GM21619 (cell line): ENCODE results near the gene MED19.
"Not testable (repeated sequence)": the region's sequence is repeated elsewhere in the genome, so short reads cannot be mapped to it uniquely, and the experiment has no call there.

Experiments used
- ATAC-seq: cut with Tn5 transposase; IDR thresholded peaks from one replicate; pipeline ENCODE4 v1.9.1; 2021; ENCODE audit not compliant: unreplicated experiment

Gene MED19

DNA sequence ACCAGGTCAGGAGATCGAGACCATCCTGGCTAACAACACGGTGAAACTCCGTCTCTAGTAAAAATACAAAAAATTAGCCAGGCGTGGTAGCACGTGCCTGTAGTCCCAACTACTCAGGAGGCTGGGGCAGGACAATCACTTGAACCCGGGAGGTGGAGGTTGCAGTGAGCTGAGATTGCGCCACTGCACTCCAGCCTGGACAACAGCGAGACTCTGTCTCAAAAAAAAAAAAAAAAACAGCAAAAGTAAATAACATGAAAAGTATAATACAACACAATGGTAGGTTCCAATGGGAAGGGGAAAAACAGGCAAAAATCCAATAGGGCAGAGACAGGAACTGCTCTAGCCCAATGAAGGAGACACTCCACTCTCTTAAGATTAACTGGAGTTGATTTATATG is 6.6 kb downstream of the MED19 start:
- not testable (repeated sequence) for ATAC-seq

- ATAC-seq, result no peak
These were observed 7.1 kb downstream of the MED19 start for GRCh38 chr11:57704932-57705331.

- ATAC-seq, result no peak
These were observed 8.7 kb downstream of the MED19 start for GRCh38 chr11:57703341-57703740.

- ATAC-seq, result no peak
These were observed 11.6 kb downstream of the MED19 start for GRCh38 chr11:57700425-57700824.

DNA sequence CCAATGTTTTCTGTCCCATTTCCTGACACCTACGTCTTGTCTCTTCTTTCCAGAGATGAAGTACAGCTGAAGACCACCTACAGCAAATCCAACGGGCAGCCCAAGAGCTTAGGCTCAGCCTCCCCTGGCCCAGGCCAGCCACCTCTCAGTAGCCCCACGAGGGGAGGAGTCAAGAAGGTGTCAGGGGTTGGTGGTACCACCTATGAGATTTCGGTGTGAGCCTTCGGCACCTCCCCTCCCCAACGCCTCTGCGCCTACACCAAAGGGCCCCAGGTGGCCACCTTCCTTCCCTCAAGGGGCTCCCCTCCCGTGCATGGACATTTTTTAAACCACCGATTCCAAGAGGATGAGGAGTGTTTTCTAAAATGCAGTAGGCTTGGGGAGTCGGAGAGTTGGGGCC is 12.2 kb downstream of the MED19 start:
- ATAC-seq, result no peak

DNA sequence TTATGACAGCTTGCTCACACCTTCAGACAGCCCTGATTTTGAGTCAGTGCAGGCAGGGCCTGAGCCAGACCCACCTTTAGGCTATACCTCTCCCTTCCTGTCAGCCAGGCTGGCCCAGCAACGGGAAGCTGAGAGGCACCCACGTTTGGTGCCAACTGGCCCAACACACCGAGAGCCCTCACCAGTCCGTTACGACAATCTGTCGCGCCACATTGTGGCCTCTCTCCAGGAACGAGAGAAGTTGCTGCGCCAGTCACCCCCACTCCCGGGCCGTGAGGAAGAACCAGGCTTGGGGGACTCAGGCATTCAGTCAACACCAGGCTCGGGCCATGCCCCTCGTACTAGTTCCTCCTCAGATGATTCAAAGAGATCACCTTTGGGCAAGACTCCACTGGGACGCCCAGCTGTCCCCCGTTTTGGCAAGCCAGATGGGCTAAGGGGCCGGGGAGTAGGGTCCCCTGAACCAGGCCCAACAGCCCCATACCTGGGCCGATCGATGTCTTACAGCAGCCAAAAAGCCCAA is 13.1 kb downstream of the MED19 start:
- ATAC-seq, result no peak

GRCh38 chr11:57690474-57690873 is 21.5 kb downstream of the MED19 start:
- ATAC-seq, result not testable (repeated sequence)

- no peak for ATAC-seq
These were observed 30.8 kb downstream of the MED19 start for GRCh38 chr11:57681168-57681567.

GRCh38 chr11:57680552-57680874 is 31.5 kb downstream of the MED19 start:
- peak; percentile 41 for ATAC-seq

DNA sequence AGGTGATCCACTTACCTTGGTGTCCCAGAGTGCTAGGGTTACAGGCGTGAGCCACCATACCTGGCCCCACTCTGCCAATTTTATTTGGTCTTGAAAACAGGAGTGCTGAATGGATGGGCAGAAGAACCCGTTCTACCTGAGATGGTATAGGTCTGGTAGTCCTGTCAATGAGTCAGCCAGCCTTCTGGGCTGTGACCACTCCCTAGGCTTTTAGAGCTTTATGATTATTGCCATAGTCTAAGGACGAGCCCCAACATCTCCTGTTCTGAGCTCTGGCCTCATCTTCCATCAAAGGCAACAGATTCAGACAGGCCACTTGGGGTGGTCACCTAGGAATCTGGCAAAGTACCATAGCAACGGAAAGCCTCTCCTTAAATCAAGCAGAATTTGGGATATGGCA is 32.6 kb downstream of the MED19 start:
- no peak for ATAC-seq

DNA sequence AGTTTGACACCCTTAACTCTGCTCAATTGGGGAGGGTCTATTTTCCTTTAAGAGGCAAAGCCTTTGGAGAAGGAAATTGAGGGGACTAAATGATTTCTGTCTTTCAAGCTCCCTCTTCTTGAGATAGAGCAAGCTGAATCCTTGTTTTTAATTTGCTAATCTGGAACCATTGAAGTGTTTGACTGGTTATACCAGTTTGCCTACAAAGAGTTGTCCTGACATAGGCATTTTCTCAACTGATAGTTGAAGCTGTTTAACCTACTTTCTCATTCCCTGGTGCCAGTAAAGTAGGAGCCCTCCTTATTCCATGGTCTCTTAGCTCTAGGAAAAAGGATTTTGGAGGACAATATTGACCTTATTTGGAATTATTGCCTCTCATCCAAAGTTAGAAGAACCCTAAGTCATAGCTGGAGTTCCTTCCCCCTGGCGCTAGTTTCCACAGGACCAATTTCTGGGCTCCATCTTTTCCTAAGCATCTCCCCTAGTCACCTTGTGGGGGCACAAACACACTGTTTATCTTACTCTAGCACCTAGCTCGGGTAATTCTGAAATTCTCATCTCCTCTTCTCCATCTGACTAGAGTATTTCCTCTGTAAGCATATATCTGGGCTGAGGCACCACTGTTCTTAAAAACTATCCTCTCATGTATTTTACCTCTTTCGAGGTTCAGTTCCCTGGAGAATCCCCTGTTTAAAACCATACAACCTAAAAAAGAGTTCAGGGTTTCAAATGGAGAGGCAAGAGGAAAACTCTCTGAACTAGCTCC is 36.7 kb downstream of the MED19 start:
- ATAC-seq, result no peak

GRCh38 chr11:57674251-57674650 is 37.8 kb downstream of the MED19 start:
- ATAC-seq, result no peak

GRCh38 chr11:57668434-57668782 is 43.6 kb downstream of the MED19 start:
- peak; percentile 8 for ATAC-seq

DNA sequence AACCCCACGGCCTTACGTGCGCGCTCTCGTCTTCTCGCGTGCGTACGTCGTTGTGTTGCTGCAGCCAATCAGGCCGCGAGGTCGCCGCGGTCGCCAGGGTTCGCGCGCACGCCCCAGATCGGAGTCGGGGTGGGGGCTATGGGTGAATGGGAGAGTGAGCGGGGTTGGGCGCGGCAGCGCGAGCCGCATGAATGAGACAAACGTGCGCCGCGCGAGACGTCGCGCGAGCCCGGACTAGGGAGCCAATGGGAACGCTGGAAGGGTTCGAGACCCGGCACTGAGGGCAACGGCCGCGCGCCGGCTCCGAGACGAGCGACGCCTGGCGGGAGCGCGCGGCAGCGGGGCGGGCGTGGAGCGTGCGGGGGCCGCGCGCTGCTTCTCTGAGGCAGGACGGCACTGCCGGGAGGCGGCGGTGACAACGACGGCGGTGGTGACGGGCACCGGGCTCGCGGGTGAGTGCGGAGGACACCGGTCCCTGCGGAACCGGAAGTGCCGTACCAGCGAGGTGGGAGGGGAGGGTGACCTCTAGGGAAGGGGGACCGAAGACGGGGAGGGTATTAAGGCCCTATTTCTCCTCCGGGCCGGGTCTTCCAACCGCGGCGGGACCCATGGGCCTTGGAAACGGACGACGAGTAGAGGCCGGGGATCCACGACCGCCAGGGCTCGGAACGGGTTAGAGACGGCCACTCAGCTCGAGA is 44.1 kb downstream of the MED19 start, which contains the start of gene ZDHHC5:
Gene ZDHHC5 (plus strand): TSS at position 379 of the 698 bp plus-strand sequence. CDS start 4,977 bp downstream, outside the sequence.
- peak; percentile 77 for ATAC-seq

GRCh38 chr11:57667117-57667735 is 44.8 kb downstream of the MED19 start:
- ATAC-seq, result peak; percentile 66

DNA sequence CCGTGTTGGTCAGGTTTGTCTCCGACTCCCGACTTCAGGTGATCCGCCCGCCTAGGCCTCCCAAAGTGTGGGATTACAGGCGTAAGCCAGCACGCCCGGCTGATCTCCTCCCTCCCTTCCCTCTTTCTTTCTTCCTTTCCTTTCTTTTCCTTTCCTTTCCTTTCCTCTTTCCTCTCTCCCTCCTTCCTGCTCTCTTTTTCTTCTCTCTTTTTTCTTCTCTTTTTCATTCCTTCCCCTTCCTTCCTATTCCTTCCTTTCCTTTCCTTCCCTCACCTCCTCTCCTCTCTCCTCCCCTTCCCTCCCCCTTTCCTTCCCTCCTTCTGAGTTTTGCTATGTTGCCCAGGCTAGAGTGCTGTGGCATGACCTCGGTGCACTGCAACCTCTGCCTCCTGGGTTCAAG is 48.0 kb downstream of the MED19 start:
- no peak for ATAC-seq

DNA sequence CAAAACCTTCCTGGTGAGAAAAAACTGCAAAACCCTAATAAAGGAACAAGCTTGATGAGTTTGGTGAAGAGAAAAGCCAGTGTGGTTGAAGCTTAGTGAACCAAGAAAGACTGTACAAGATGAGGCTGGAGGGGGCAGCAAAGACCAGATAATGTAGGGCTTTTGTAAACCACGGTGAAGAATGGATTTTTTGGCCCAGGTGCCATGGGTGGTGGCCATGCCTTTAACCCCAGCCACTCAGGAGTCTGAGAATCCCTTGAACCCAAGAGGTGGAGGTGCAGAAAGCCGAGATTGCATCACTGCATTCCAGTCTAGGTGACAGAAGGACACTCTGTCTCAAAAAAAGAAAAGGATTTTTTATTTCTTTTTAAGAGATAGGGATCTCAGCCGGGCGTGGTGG is 49.1 kb downstream of the MED19 start:
- ATAC-seq, result no peak

- ATAC-seq, result no peak
These were observed 52.3 kb downstream of the MED19 start for GRCh38 chr11:57659669-57660068.

DNA sequence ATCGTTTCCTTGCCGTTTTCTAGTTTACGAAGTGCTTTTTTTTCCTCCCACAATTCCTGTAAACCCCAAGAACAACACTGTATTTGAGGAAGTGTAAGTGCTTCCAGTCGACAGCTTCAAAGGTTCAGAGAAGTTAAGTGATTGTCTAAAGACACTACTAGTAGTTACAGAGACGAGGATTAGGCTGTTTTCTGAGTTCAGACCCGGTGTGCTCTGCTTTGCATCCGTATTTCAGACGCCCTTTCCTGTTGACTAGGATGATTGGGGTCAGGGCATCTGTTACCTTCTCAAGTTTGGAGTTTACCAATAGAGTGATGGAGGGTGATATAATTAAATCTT is 54.0 kb downstream of the MED19 start:
- ATAC-seq, result no peak

- peak; percentile 98 for ATAC-seq
These were observed 54.6 kb downstream of the MED19 start, which contains the start of gene CLP1 for GRCh38 chr11:57657194-57658022. Gene CLP1, plus strand, starts transcription at chr11:57657762. Its CDS starts 1,715 bp downstream, at chr11:57659477.

DNA sequence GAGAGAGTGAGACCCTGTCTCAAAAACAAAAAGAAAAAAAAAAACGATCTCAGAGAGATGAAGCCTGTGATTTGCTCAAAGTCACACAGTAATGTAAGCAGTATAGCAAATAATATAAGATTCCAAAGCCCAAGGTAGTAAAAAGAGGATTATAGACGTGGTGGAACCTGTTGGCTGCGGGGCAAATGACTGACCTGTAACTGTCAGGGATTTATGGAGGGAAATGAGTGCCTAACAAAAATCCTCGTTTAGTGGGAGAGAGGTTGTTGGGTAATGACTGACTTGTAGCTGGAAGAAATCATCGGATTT is 55.2 kb downstream of the MED19 start:
- ATAC-seq, result no peak
